T-helper 2 cell treated with Interferon-gamma antibody and Interleukin-4, amounts not matched to agents 5 μg/mL and 100 μg/mL, for 36 hours (primary cell): Measurements from ENCODE around the gene CRY1.

Experiments used
- DNase-seq: peaks from one replicate; pipeline ENCODE4 v3.0.0; 2021; ENCODE audit warnings: low spot score
- H3K27ac Mint-ChIP-seq: one replicate; pipeline ENCODE4 v1.8.0; 2021; ENCODE audit warnings: mild to moderate bottlenecking, mixed read lengths
- H3K27me3 Mint-ChIP-seq: one replicate; pipeline ENCODE4 v1.8.0; 2021; ENCODE audit warnings: low read depth, mixed read lengths
- H3K36me3 Mint-ChIP-seq: one replicate; pipeline ENCODE4 v1.8.0; 2021; ENCODE audit warnings: low read depth, mixed read lengths
- H3K4me1 Mint-ChIP-seq: one replicate; pipeline ENCODE4 v1.8.0; 2021; ENCODE audit warnings: low read depth, mixed read lengths
- H3K4me3 Mint-ChIP-seq: one replicate; pipeline ENCODE4 v1.8.0; 2022; ENCODE audit warnings: mild to moderate bottlenecking, moderate library complexity, mixed read lengths
- H3K9me3 Mint-ChIP-seq: one replicate; pipeline ENCODE4 v1.8.0; 2021; ENCODE audit warnings: mixed read lengths

The CRY1 gene

DNA sequence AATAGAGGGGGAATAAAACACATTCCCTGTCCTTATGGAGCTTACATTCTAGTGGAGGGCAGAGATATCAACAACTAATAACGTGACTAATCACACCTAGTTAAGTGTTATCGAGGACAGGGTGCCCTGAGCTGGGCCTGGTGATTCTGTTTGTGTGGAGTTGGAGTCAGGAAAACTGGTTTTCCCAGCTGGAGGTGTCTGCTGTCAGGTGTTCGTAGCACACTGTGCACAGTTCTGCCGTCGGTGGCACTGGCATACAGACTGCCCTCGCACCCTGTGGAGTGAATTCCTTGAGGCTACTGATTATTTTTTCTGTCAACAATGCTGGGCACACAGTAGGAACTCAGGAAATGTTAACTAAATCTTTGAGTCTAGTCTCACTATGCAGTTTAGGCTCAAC is 105.5 kb downstream of the CRY1 start:
- H3K4me3 Mint-ChIP-seq: peak overlapping the region; percentile 91
- H3K27ac Mint-ChIP-seq: no peak overlapping the region
- no peaks in the 10 kb centered on the region for H3K27me3 Mint-ChIP-seq

DNA sequence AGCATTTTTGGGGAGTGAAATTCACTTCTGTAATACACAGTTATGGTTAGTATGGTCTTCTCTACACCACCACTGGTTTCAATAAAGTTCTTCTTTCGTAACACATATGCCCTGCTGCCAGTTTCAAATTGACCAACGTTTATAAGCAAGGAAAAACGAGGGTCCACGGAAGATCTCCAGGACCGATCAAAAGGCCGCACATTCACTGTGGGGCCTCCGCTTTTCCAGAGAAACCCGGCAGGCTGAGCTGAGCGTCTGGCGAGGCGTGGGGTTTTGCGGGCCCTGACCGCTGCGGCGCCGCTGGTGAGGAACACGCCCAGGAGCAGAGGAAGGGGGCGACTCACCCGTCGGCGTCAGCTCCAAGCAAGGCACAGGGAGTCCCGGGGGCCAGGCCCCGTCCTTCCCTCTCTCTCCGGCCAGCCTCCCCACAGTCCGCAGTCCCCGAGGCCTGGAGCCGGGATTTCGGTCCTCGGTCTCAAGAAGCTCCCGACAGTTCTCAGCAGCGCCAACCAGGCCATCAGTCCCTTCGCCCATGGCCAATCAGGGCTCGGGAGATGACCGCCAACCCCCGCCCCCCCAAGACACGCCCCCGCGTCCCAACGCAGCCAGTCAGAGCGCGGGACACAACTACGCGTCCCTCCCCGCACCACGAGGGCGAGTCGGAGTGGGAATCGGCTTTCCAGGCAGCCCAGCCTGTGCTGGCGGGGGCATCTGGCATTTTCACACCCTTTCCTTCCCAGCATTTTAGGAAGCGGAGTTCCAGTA is 106.5 kb downstream of the CRY1 start, which contains the start of gene MTERF2:
Gene MTERF2, minus strand, starts transcription at position 522 of the 765 bp plus-strand sequence. CDS start 8,432 bp downstream, outside the sequence.
- Mint-ChIP-seq H3K27ac (peak within 1 kb of the TSS; percentile 70), H3K4me1 (peaks cover 25% of the 10 kb centered on the region), H3K4me3 (peak within 1 kb of the TSS; percentile 91), H3K36me3 (peaks cover 17% of the 10 kb centered on the region), H3K9me3 (no peaks in the 10 kb centered on the region), H3K27me3 (no peaks in the 10 kb centered on the region)
- peak; percentile 69 for DNase-seq

More for the DNA sequence above, 105.5 kb downstream of the CRY1 start:
- H3K4me1 Mint-ChIP-seq: peaks cover 25% of the 10 kb centered on the region
- no peak for DNase-seq
- H3K9me3 Mint-ChIP-seq: no peaks in the 10 kb centered on the region
- H3K36me3 Mint-ChIP-seq: peaks cover 17% of the 10 kb centered on the region

DNA sequence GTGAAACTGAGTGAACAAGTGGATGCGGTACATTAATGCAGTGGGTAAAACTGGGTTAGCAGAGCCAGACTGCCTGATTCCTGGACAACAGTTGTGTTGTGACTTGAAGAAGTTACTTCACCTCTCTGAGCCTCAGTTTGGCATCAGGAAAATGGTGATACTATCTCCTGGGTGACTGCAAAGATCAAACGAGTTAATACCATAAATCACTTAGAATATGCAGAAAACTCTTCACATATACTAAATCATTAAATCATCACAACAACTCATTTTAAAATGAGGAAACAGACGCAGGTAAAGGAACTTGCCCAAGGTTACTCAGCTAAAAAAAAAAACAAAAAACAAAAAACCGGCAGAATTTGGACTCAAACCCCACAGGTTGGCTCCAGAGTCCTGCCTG is 107.2 kb downstream of the CRY1 start:
- Mint-ChIP-seq H3K9me3 (no peaks in the 10 kb centered on the region), H3K4me1 (peaks cover 25% of the 10 kb centered on the region), H3K36me3 (peaks cover 17% of the 10 kb centered on the region), H3K4me3 (peak overlapping the region; percentile 91), H3K27ac (no peak overlapping the region), H3K27me3 (no peaks in the 10 kb centered on the region)
- no peak for DNase-seq

DNA sequence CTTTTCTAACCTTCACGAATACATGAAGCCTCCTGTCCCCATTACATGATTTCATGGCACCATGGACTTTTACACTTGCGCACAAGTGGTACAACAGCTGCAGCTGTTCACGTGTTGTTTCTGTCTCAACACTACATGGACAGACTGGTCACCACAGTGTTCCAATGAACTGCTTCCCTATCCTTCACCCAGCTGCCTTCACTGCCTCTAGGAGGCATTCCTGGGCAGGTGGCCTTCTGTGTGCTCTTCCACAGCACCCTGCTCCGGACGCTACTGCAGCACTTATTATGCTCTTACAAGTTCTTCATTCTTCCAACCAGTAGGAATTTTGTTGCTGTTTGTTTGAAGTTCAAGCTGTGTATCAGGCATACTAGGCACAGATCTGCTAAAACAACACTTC is 107.9 kb downstream of the CRY1 start:
- Mint-ChIP-seq H3K27ac (no peak overlapping the region), H3K9me3 (no peaks in the 10 kb centered on the region), H3K4me3 (no peak overlapping the region), H3K36me3 (peaks cover 17% of the 10 kb centered on the region), H3K27me3 (no peaks in the 10 kb centered on the region), H3K4me1 (peaks cover 25% of the 10 kb centered on the region)
- DNase-seq: no peak

DNA sequence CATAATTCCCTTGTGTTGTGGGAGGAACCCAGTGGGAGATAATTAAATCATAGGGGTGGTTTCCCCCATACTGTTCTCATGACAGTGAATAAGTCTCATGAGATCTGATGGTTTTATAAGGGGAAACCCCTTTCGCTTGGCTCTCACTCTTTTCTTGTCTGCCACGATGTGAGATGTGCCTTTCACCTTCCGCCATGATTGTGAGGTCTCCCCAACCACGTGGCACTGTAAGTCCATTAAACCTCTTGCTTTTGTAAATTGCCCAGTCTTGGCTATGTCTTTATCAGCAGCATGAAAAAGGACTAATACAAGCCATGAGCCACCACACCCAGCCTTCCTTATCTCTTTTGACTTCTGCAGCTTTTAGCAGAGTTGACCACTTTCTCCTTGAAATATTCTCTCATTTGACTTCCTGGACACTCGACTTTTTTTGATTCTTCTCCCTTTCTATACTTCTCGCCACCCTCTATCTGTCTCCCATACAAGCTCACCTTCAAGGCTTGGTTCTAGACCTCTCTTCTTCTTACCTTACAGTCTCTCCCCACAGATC is 108.7 kb downstream of the CRY1 start:
- Mint-ChIP-seq H3K36me3 (peaks cover 17% of the 10 kb centered on the region), H3K4me3 (no peak overlapping the region), H3K4me1 (peaks cover 25% of the 10 kb centered on the region), H3K9me3 (no peaks in the 10 kb centered on the region), H3K27ac (no peak overlapping the region), H3K27me3 (no peaks in the 10 kb centered on the region)
- DNase-seq: peak; percentile 15

DNA sequence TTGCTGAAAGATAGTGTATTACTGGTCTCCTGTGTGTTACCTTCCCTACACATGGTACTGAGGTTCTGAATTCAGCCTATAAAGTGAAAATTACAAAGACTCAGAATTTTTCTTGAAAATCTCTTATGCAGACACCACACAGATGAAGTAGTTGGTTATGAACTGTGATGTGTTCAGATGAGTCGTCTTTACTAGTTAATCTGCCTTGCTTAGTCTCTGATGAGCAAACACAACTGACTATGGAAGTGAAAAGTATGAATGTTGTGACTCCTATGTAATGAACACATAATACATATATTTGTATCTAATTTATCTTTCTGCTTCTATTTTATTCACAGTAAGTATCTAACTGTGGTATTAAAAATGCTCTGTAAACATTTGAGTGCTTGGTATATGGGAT is 111.1 kb downstream of the CRY1 start:
- H3K4me1 Mint-ChIP-seq: peaks cover 23% of the 10 kb centered on the region
- no peaks in the 10 kb centered on the region for H3K9me3 Mint-ChIP-seq
- H3K36me3 Mint-ChIP-seq: peaks cover 23% of the 10 kb centered on the region
- H3K4me3 Mint-ChIP-seq: no peak overlapping the region
- no peak overlapping the region for H3K27ac Mint-ChIP-seq
- H3K27me3 Mint-ChIP-seq: no peaks in the 10 kb centered on the region
- DNase-seq: no peak

DNA sequence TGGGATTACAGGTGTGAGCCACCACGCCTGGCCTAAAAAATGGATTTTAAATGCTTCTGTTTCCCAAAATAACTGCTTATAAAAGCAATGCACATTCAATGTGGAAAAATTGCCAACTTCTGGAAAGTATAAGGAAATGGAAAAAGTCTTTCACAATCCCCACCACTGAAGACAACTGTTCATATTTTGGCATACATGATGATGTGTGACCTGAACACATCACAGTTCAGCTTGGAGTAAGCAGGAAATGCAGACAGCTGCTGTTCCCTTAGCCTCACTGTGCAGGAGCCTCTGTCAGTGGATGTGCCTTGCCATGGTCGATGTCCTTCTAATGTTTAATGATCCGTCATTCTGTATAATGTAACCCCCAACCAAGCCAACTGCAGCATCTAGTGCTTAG is 111.6 kb downstream of the CRY1 start:
- Mint-ChIP-seq H3K4me3 (no peak overlapping the region), H3K27ac (no peak overlapping the region), H3K9me3 (no peaks in the 10 kb centered on the region), H3K4me1 (peaks cover 23% of the 10 kb centered on the region), H3K36me3 (peaks cover 23% of the 10 kb centered on the region), H3K27me3 (no peaks in the 10 kb centered on the region)
- DNase-seq: no peak

DNA sequence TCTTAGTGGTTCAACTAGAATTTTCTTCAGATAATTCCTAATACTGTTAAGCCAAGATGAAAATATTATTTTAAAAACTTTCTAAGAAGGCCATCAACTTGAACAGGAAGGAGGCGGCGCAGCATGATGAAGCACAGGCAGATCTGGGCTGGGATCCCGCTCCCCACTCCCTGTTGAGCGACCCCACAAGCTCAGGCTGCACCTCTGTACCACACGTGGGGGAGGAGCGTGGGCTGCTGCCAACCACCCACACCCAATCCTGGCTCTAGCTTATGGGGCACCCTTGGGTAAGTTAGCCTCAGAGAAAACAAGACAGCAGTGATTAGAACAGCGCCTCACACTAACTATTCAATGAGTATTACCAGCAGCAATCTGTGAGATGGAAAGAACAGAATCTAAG is 112.4 kb downstream of the CRY1 start:
- Mint-ChIP-seq H3K36me3 (peaks cover 25% of the 10 kb centered on the region), H3K9me3 (no peaks in the 10 kb centered on the region), H3K27ac (no peak overlapping the region), H3K4me1 (peaks cover 17% of the 10 kb centered on the region), H3K27me3 (no peaks in the 10 kb centered on the region), H3K4me3 (no peak overlapping the region)
- DNase-seq: no peak

DNA sequence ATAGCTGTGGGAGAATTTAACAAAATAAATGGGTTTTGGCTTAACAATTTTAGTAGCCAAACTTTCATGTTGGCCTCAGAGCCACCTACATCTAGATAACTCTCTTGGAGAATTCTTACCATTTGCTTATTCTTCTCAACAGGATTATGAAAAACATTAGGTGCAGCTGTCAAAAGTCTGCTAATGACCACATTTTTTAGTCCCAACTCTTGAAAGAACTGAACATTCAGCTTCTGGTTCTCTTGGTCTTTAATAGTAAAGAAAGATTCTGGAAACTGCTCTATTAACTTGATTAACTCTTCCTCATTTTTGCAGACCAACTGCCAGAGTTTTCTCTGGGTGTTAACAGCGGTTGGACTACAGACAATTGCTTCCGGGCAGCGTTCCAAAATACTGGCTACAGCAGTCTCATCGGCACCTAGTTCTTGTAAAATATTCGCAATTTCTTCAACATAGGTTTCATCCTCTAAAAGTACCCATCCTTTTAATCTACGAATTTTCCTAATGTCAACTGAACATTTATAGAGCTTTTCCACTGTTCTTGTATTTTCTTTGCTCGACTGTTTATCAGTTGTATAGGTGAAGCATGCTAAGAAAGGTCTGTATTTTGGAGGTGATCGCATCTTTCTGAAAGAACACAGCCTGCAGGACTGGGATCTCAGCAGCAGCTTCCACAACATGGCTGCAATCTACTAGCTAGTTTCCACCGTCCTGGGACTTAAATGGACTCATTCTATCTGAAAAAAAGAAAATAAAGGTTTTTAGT is 115.1 kb downstream of the CRY1 start:
- Mint-ChIP-seq H3K27ac (no peak overlapping the region), H3K4me3 (no peak overlapping the region), H3K9me3 (no peaks in the 10 kb centered on the region), H3K4me1 (no peaks in the 10 kb centered on the region), H3K27me3 (no peaks in the 10 kb centered on the region), H3K36me3 (peaks cover 11% of the 10 kb centered on the region)
- no peak for DNase-seq

DNA sequence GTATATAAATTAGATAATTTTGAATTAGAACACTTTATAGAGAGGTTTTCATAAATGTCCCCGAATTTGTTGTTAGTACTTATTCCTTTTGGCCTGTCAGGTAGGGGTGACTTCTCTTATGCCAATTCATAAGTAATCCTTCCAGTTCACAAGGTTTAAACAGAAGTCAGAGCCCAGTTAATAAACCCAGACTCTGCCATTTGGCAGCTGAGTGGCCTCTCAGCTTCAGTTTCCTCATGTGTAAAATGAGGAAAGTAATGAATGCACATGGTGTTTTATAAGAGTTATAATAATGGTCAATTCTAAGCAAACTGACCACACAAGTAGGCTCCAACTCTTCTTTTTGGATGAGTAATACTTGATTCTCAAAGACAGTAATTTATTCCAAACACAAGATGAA is 116.7 kb downstream of the CRY1 start:
- H3K4me1 Mint-ChIP-seq: no peaks in the 10 kb centered on the region
- no peak overlapping the region for H3K27ac Mint-ChIP-seq
- no peak overlapping the region for H3K4me3 Mint-ChIP-seq
- H3K36me3 Mint-ChIP-seq: peaks cover 11% of the 10 kb centered on the region
- no peak for DNase-seq
- H3K9me3 Mint-ChIP-seq: no peaks in the 10 kb centered on the region
- H3K27me3 Mint-ChIP-seq: no peaks in the 10 kb centered on the region

DNA sequence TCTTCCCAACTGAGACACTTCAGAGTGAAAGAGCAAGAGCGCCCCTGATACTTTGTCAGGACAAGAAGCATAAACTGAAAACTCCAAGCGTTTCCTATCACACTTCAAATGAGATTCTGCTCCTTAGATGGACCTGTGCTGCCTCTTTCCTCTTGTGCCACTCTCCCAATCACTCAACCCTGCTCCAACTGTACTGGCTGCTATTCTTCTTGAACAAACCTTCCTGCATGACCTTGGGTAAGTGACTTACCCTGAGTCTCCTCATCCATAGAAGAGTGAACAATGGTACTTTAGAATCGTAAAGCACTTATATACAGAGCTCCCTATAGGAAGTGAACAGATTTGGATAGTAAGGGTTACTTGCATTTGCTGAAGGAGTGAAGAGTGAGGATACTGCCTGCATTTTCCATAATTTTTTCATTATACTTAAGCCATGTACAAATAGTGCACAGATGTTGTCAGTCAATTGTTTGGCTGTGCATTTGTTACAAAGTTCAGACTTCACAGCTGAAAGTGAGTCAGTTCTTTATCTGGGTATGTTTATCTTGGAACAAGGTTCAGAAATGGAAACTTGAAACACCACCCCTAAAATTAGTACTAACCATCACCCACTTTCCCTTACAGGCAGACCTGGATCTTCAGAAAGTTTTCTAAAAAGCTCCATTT is 117.2 kb downstream of the CRY1 start:
- Mint-ChIP-seq H3K4me1 (no peaks in the 10 kb centered on the region), H3K27ac (no peak overlapping the region), H3K27me3 (no peaks in the 10 kb centered on the region), H3K4me3 (no peak overlapping the region), H3K9me3 (no peaks in the 10 kb centered on the region), H3K36me3 (peaks cover 14% of the 10 kb centered on the region)
- no peak for DNase-seq

DNA sequence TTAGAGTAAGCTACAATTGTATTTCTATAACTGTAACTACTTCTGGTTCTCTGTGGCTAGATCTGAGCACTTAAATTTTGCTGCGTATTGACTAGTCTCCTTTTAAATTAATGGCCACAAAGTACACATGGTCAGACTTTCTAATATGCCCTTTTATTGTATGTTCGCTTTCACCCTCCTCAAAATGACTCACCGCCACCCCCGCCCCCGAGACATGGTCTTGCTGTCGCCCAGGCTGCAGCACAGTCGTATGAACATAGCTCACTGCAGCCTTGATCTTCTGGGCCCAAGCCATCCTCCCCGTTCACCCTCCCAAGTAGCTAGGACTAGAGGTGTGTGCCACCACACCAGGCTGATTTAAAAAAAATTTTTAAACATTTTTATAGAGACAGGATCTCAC is 118.3 kb downstream of the CRY1 start:
- Mint-ChIP-seq H3K36me3 (peaks cover 19% of the 10 kb centered on the region), H3K4me3 (no peak overlapping the region), H3K4me1 (peaks cover 2% of the 10 kb centered on the region), H3K9me3 (no peaks in the 10 kb centered on the region), H3K27me3 (no peaks in the 10 kb centered on the region), H3K27ac (no peak overlapping the region)
- no peak for DNase-seq

DNA sequence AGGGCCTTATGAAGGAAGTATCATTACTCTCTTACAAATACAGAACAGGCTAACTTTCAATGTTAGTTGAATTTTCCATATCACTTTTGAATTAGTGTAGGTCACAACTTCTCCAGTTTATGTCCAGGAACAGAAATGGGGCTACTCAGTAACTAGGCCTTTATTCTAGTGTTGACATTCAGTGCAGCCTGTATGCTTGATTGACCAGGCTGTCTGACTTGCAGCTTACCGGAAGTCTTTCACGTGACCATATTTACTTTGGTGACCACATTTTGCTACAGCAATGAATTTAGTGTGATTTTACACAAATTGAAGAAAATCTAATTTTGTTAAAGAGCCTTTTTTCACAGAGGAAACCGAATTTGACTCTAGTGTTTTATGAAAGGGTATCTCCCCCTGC is 118.8 kb downstream of the CRY1 start:
- Mint-ChIP-seq H3K4me3 (no peak overlapping the region), H3K36me3 (peaks cover 19% of the 10 kb centered on the region), H3K27ac (no peak overlapping the region), H3K4me1 (peaks cover 2% of the 10 kb centered on the region), H3K9me3 (no peaks in the 10 kb centered on the region), H3K27me3 (no peaks in the 10 kb centered on the region)
- DNase-seq: no peak

DNA sequence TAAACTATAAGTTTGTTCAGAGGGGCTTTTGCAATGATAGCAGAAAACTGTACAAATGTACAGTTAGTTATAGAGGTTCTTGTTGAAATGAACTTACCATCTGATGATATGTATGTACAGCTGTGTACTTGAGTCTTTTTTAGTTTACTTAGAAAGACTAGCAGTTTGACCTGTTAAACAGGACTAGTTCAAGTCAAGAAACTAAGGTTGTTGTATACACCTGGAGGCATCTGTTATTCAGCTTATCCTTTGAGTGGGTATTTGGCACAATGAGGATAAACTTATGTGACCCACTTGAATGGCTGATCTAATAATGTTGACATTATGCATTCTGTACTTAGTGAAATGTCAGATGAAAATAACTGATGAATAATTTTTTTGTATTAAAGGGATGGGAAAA is 119.8 kb downstream of the CRY1 start:
- H3K4me1 Mint-ChIP-seq: peaks cover 2% of the 10 kb centered on the region
- peaks cover 20% of the 10 kb centered on the region for H3K36me3 Mint-ChIP-seq
- H3K4me3 Mint-ChIP-seq: no peak overlapping the region
- DNase-seq: no peak
- H3K9me3 Mint-ChIP-seq: no peaks in the 10 kb centered on the region
- H3K27me3 Mint-ChIP-seq: no peaks in the 10 kb centered on the region
- no peak overlapping the region for H3K27ac Mint-ChIP-seq
